Measurements from ENCODE around the gene C1GALT1C1L.

GRCh38 chr2:43634604-43635306 lies 41.5 kb downstream of the C1GALT1C1L start:
- TF ChIP-seq, protein P1, sequence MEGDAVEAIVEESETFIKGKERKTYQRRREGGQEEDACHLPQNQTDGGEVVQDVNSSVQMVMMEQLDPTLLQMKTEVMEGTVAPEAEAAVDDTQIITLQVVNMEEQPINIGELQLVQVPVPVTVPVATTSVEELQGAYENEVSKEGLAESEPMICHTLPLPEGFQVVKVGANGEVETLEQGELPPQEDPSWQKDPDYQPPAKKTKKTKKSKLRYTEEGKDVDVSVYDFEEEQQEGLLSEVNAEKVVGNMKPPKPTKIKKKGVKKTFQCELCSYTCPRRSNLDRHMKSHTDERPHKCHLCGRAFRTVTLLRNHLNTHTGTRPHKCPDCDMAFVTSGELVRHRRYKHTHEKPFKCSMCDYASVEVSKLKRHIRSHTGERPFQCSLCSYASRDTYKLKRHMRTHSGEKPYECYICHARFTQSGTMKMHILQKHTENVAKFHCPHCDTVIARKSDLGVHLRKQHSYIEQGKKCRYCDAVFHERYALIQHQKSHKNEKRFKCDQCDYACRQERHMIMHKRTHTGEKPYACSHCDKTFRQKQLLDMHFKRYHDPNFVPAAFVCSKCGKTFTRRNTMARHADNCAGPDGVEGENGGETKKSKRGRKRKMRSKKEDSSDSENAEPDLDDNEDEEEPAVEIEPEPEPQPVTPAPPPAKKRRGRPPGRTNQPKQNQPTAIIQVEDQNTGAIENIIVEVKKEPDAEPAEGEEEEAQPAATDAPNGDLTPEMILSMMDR (IDR thresholded peaks at IDR 0.05), result no peak
- no peak for TF ChIP-seq EZH2 (IDR thresholded peaks at IDR 0.05; ENCODE audit: borderline replicate concordance, insufficient read depth, low read depth, low read length, poor library complexity, severe bottlenecking)
